Body of pancreas (tissue), 4 donors: ENCODE data around the gene MORN3. TPM values are rescaled to one million over a fixed set of nuclear protein-coding genes. Genes with fewer than 3 reads are reported as not detected.
"Not testable (repeated sequence)": the region's sequence is repeated elsewhere in the genome, so short reads cannot be mapped to it uniquely, and the experiment has no call there.

Source experiments
- ATAC-seq: fragments of 150-250 bp; one replicate; pipeline ENCODE4 v1.9.1; 2016
- DNase-seq, 4 donors: peaks; one replicate each; pipeline ENCODE4 v3.0.0-alpha.2; 2019
- H3K27ac ChIP-seq, 4 donors: fragments of 200-600 bp; sonication (generic); 1 replicate in 3 of 4; 2 replicates in 1 of 4; pipeline versions ENCODE4 v1.5.1 to v1.6.1; 2016 to 2019; ENCODE audit warnings: mild to moderate bottlenecking in 1 of 4, mixed read lengths in 1 of 4, moderate library complexity in 1 of 4
- H3K27me3 ChIP-seq, 2 donors: fragments of 200-600 bp; sonication (generic); one replicate each; pipeline ENCODE4 v1.6.0; 2016; ENCODE audit warnings: mild to moderate bottlenecking in 1 of 2
- H3K36me3 ChIP-seq, 2 donors: fragments of 200-600 bp; sonication (generic); replicated peaks in 1 of 2; 2 replicates each; pipeline ENCODE4 v1.5.1; 2016; ENCODE audit warnings: low read depth in 2 of 2; ENCODE audit not compliant: insufficient read depth in 1 of 2
- H3K4me1 ChIP-seq: fragments of 200-600 bp; sonication (generic); one replicate; pipeline ENCODE4 v1.6.0; 2016
- H3K4me3 ChIP-seq, 2 donors: fragments of 200-600 bp; sonication (generic); 1 replicate in 1 of 2; 2 replicates in 1 of 2; pipeline ENCODE4 v1.5.1; 2016 to 2019
- H3K9me3 ChIP-seq, 3 donors: fragments of 200-600 bp; sonication (generic); 1 replicate in 2 of 3; 2 replicates in 1 of 3; pipeline ENCODE4 v1.5.1; 2016
- CTCF ChIP-seq, 7 experiments: fragments of 450-650 bp in 4 of 7; fragments of 200-600 bp in 3 of 7; sonication (generic) in 3 of 7; IDR thresholded peaks; one replicate each; pipeline ENCODE4 v1.5.1; 2016 to 2019; ENCODE audit warnings: antibody characterized with exemption in 7 of 7
- POLR2A ChIP-seq, 3 donors: fragments of 450-650 bp; IDR thresholded peaks; one replicate each; pipeline ENCODE4 v1.6.1; 2016; ENCODE audit warnings: antibody characterized with exemption in 3 of 3, mild to moderate bottlenecking in 2 of 3
- WGBS, 2 donors: methylation state at CpG; one replicate each; pipeline ENCODE4 v1.1.5; 2017; 5-methylcytosine and 5-hydroxymethylcytosine counted together
- intact Hi-C: fragments of 100-400 bp; cut with DNase I; formaldehyde crosslinking; loops from one replicate; pipeline ENCODE4 v1.15.1; 2023
- total RNA-seq, 2 donors: library from RNA; depleted of rRNA; stranded (reverse); fragments of >200 nt; gene quantifications; one replicate each; pipeline ENCODE4 v1.1.0, GENCODE V29; 2016

Gene MORN3
- total RNA-seq, 2 donors from 2014 or later = not detected

GRCh38 chr12:121702944-121703343 is 33.5 kb upstream of the MORN3 start:
- H3K4me3 ChIP-seq = no peak overlapping the region
- TF ChIP-seq POLR2A (IDR thresholded peaks at IDR 0.05) (no peak), CTCF (IDR thresholded peaks at IDR 0.05) (no peak)
- H3K4me1 ChIP-seq = no peaks in the 10 kb centered on the region
- intact Hi-C loops = no loop called here
- H3K27me3 ChIP-seq = no peaks in the 10 kb centered on the region
- no peaks in the 10 kb centered on the region for H3K36me3 ChIP-seq
- H3K9me3 ChIP-seq = no peaks in the 10 kb centered on the region
- WGBS, 2 donors = 85 to 91% methylated on average over 4 to 6 of the region's 6 CpGs
- DNase-seq (no peak), ATAC-seq (no peak)
- no peak overlapping the region for H3K27ac ChIP-seq

- no peaks in the 10 kb centered on the region for H3K9me3 ChIP-seq
- H3K27ac ChIP-seq = no peak overlapping the region
- DNase-seq (no peak), ATAC-seq (no peak)
- H3K36me3 ChIP-seq = no peaks in the 10 kb centered on the region
- intact Hi-C loops = no loop called here
- no peak for TF ChIP-seq POLR2A (IDR thresholded peaks at IDR 0.05)
- TF ChIP-seq CTCF (IDR thresholded peaks at IDR 0.05) = no peak
- no peak overlapping the region for H3K4me3 ChIP-seq
- 87 to 93% methylated on average over 3 of the region's 3 CpGs for WGBS, 2 donors
- H3K4me1 ChIP-seq = no peaks in the 10 kb centered on the region
- H3K27me3 ChIP-seq = no peaks in the 10 kb centered on the region
These were observed 32.3 kb upstream of the MORN3 start for GRCh38 chr12:121701667-121702277.

GRCh38 chr12:121697861-121698260 is 28.4 kb upstream of the MORN3 start:
- not testable (repeated sequence) for H3K27ac ChIP-seq, H3K36me3 ChIP-seq, H3K4me1 ChIP-seq, H3K27me3 ChIP-seq, DNase-seq, ATAC-seq, H3K4me3 ChIP-seq, H3K9me3 ChIP-seq
- WGBS, 2 donors = 89 to 100% methylated on average over 6 of the region's 6 CpGs
- intact Hi-C loops = loop anchor here (5.0 to 10.0 kb wide), 2 partner anchors 79 to 187 kb away; partner anchors contain the start of gene PSMD9

- Histone ChIP-seq H3K27ac (no peak overlapping the region), H3K4me3 (no peak overlapping the region), H3K4me1 (no peaks in the 10 kb centered on the region), H3K9me3 (no peaks in the 10 kb centered on the region), H3K36me3 (no peaks in the 10 kb centered on the region), H3K27me3 (no peaks in the 10 kb centered on the region)
- intact Hi-C loops = loop anchor here (5.0 to 10.0 kb wide), 2 partner anchors 80 to 188 kb away; partner anchors contain the start of gene PSMD9
- DNase-seq (peak in 2 of 4 donors; percentile 18 to 58), ATAC-seq (peak; percentile 71)
- 27 to 32% methylated on average over 9 of the region's 9 CpGs for WGBS, 2 donors
- peak; percentile 17 to 79 (median 65) for TF ChIP-seq CTCF (IDR thresholded peaks at IDR 0.05)
- TF ChIP-seq POLR2A (IDR thresholded peaks at IDR 0.05) = no peak
These were observed 27.7 kb upstream of the MORN3 start for GRCh38 chr12:121697093-121697698.

GRCh38 chr12:121693155-121693687 is 23.8 kb upstream of the MORN3 start:
- TF ChIP-seq CTCF (IDR thresholded peaks at IDR 0.05) = no peak
- TF ChIP-seq POLR2A (IDR thresholded peaks at IDR 0.05) = no peak
- intact Hi-C loops = loop anchor here (10.0 kb wide), 1 partner anchor 192 kb away; the partner anchor contains the start of gene PSMD9
- H3K4me3 ChIP-seq = no peak overlapping the region
- 62 to 65% methylated on average over 7 of the region's 7 CpGs for WGBS, 2 donors
- H3K36me3 ChIP-seq = no peaks in the 10 kb centered on the region
- H3K9me3 ChIP-seq = no peaks in the 10 kb centered on the region
- H3K4me1 ChIP-seq = no peaks in the 10 kb centered on the region
- DNase-seq (no peak), ATAC-seq (no peak)
- H3K27me3 ChIP-seq = no peaks in the 10 kb centered on the region
- H3K27ac ChIP-seq = no peak overlapping the region

- H3K27ac ChIP-seq, H3K4me3 ChIP-seq, H3K4me1 ChIP-seq, DNase-seq, H3K9me3 ChIP-seq, H3K27me3 ChIP-seq, H3K36me3 ChIP-seq, ATAC-seq: not testable (repeated sequence)
- intact Hi-C loops = loop anchor here (10.0 kb wide), 1 partner anchor 192 kb away; the partner anchor contains the start of gene PSMD9
- 72 to 75% methylated on average over 3 of the region's 3 CpGs for WGBS, 2 donors
These were observed 23.3 kb upstream of the MORN3 start for GRCh38 chr12:121692744-121693143.
